Testis (tissue), 3 donors: ENCODE measurements around the gene MISP3. TPM values are rescaled to one million over a fixed set of nuclear protein-coding genes. Genes with fewer than 3 reads are reported as not detected.

Source experiments
- DNase-seq: peaks from one replicate; pipeline ENCODE4 v3.0.0-alpha.2; 2019
- H3K27ac ChIP-seq, 2 donors: fragments of 200-600 bp; sonication (generic); one replicate each; pipeline ENCODE4 v1.5.1; 2019
- H3K27me3 ChIP-seq: fragments of 200-600 bp; sonication (generic); one replicate; pipeline ENCODE4 v1.5.1; 2019
- H3K36me3 ChIP-seq: fragments of 200-600 bp; sonication (generic); one replicate; pipeline ENCODE4 v1.5.1; 2017; ENCODE audit warnings: low read depth; ENCODE audit errors: missing control alignments
- H3K4me1 ChIP-seq: fragments of 200-600 bp; sonication (generic); one replicate; pipeline ENCODE4 v1.5.1; 2019
- H3K4me3 ChIP-seq, 2 donors: fragments of 200-600 bp; sonication (generic); one replicate each; pipeline ENCODE4 v1.5.1; 2017 to 2019
- H3K9me3 ChIP-seq: fragments of 200-600 bp; sonication (generic); one replicate; pipeline ENCODE4 v1.5.1; 2017
- POLR2A ChIP-seq: fragments of 450-650 bp; IDR thresholded peaks from one replicate; pipeline ENCODE4 v1.6.1; 2017; ENCODE audit warnings: antibody characterized with exemption, mild to moderate bottlenecking, moderate library complexity
- WGBS, 2 donors: methylation state at CpG; one replicate each; pipeline ENCODE4 v1.1.5; 2018; 5-methylcytosine and 5-hydroxymethylcytosine counted together
- intact Hi-C: fragments of 100-400 bp; cut with DNase I; formaldehyde crosslinking; loops from one replicate; pipeline ENCODE4 v1.15.1; 2023; ENCODE audit warnings: low total_unique reads
- polyA plus RNA-seq: library from polyadenylated mRNA; stranded (reverse); fragments of 350-450 nt; fragmentation: Illumina TruSeq; extraction: RNeasy Lipid Tissue Mini Kit (QIAGEN cat#74804); gene quantifications from one replicate; pipeline ENCODE4 v1.2.3, GENCODE V29; 2014; ENCODE audit warnings: low read depth, low replicate concordance; ENCODE audit not compliant: insufficient read depth
- total RNA-seq, 2 donors: library from RNA; depleted of rRNA; stranded (reverse); fragments of >200 nt; gene quantifications; one replicate each; pipeline ENCODE4 v1.2.3, GENCODE V29; 2016
- TF ChIP-seq, protein P1 (sequence below), 3 experiments: fragments of 450-650 bp in 2 of 3; fragments of 200-600 bp in 1 of 3; sonication (generic) in 1 of 3; IDR thresholded peaks; one replicate each; pipeline ENCODE4 v1.5.1; 2016 to 2019; ENCODE audit warnings: antibody characterized with exemption in 3 of 3, mild to moderate bottlenecking in 2 of 3, moderate library complexity in 1 of 3

Gene MISP3
- total and polyA plus RNA-seq, 3 donors from 2014 or later = 0.76 to 7.2 (median 4.2) TPM

DNA sequence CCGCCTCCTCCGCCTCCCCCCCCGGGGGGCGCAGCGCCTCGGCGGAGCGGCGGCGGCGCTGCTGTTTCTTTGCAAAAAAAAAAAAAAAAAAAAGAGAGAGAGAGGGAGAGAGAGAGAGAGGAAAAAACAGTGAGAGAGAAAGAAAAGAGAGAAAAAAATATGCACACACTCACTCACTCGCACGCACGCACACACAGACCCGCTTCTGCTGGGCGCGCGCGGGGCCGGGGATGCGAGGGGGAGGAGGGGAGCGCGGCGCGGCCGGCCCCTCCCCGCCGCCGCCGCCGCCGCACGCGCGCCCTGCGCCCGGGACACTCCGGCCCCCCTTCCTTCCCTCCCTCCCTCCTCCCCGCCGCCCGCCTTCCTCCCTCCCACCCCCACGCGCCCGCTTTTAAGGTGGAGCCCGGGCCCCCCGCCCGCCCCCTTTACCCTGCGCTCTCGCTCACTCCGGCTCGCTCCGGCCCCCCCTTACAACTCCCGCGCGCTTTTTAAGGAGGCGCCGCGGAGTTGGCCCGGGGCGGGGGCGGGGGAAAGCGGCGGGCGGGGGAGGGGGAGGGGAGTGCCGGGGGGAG lies 18.0 kb downstream of the MISP3 start, which contains the start of gene SAMD1:
TSS of gene SAMD1 (minus strand) at position 243 of the 572 bp plus-strand sequence.
- 0 to 1% methylated on average over 31 to 39 of the region's 65 CpGs for WGBS, 2 donors
- peak; percentile 94 for DNase-seq
- Histone ChIP-seq H3K9me3 (no peaks in the 10 kb centered on the region), H3K27me3 (no peaks in the 10 kb centered on the region), H3K4me3 (peak within 1 kb of the TSS; percentile 71 to 82), H3K27ac (peak within 1 kb of the TSS; percentile 89 to 97), H3K4me1 (peaks cover 19% of the 10 kb centered on the region), H3K36me3 (no peaks in the 10 kb centered on the region)
- intact Hi-C loops = no loop called here
- TF ChIP-seq POLR2A = no peak
- TF ChIP-seq, protein P1, sequence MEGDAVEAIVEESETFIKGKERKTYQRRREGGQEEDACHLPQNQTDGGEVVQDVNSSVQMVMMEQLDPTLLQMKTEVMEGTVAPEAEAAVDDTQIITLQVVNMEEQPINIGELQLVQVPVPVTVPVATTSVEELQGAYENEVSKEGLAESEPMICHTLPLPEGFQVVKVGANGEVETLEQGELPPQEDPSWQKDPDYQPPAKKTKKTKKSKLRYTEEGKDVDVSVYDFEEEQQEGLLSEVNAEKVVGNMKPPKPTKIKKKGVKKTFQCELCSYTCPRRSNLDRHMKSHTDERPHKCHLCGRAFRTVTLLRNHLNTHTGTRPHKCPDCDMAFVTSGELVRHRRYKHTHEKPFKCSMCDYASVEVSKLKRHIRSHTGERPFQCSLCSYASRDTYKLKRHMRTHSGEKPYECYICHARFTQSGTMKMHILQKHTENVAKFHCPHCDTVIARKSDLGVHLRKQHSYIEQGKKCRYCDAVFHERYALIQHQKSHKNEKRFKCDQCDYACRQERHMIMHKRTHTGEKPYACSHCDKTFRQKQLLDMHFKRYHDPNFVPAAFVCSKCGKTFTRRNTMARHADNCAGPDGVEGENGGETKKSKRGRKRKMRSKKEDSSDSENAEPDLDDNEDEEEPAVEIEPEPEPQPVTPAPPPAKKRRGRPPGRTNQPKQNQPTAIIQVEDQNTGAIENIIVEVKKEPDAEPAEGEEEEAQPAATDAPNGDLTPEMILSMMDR (IDR thresholded peaks at IDR 0.05) = no peak

DNA sequence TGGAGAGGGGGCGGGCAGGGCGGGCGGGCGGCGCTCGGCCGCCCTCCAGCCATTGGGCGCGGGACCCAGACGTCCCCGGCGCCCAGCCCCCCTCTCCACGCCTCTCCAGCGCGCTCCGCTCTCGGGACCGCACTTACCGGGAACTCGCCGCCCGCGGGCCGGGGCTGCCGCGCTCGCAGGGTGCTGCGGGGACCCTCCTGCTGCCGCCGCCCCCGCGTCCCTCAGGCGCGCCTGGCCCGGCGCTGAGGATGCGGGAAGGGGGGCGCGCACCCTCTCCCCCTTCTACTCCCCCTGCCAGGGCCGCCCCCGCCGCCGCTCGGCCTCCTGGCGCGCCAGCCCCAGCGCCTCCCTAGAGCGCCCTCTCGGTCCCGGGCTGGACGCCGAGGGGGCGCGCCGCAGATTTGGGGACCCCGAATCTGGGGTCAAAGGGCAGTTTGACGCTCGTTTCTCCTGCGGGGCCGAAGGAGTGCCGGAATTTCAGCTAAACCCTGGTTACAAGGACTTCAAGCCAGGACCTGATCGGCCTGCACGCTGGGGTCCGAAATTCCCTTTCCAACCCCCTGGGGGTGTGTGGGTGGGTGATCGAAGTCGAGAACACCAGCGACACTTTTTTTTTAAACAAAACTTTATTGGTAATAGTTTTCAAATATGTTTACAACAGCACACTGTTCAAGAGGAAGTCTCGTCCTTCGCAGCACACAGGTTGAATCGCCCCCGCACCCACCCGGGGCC lies 18.7 kb downstream of the MISP3 start:
- DNase-seq = no peak
- Histone ChIP-seq H3K27me3 (no peaks in the 10 kb centered on the region), H3K9me3 (no peaks in the 10 kb centered on the region), H3K36me3 (no peaks in the 10 kb centered on the region), H3K4me3 (peak overlapping the region; percentile 71 to 82), H3K4me1 (peaks cover 19% of the 10 kb centered on the region), H3K27ac (peak overlapping the region; percentile 89 to 97)
- TF ChIP-seq, protein P1 (IDR thresholded peaks at IDR 0.05) = peak in 2 of 3 experiments; percentile 0 to 18
- peak; percentile 40 for TF ChIP-seq POLR2A
- intact Hi-C loops = no loop called here
- WGBS, 2 donors = 0% methylated on average over 26 to 54 of the region's 72 CpGs

DNA sequence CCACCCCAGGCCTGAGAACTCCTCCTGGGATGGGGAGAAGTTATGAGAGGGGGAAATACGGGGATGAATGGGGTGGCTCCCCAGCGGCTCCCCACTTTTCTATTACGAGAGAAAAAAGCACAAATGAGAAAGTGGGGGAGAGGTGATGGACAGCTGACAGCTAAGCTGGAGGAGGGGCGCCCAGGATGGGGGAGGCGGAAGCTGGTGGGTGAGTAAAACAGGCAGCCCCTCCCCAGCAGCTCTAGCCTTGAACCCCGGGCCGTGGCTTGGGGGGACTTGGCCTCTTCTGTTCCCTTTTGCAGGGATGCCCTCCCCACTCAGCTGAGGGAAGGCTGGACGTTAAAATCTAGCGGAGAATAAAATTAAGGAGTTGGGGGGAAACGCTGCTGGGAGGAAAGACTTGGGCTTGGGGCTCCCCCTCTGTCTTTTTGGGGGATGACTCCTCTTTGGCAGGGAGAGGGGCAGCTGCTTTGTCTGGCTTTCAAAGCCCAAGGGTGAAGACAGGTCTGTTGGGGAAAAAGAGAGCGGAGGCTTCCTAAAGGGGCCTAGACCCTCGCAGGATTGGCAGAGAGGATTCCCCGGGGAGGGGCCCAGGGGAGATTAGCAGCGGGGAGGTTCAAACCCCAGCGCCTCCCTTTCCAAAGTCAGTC lies 19.4 kb downstream of the MISP3 start:
- intact Hi-C loops = no loop called here
- DNase-seq = no peak

DNA sequence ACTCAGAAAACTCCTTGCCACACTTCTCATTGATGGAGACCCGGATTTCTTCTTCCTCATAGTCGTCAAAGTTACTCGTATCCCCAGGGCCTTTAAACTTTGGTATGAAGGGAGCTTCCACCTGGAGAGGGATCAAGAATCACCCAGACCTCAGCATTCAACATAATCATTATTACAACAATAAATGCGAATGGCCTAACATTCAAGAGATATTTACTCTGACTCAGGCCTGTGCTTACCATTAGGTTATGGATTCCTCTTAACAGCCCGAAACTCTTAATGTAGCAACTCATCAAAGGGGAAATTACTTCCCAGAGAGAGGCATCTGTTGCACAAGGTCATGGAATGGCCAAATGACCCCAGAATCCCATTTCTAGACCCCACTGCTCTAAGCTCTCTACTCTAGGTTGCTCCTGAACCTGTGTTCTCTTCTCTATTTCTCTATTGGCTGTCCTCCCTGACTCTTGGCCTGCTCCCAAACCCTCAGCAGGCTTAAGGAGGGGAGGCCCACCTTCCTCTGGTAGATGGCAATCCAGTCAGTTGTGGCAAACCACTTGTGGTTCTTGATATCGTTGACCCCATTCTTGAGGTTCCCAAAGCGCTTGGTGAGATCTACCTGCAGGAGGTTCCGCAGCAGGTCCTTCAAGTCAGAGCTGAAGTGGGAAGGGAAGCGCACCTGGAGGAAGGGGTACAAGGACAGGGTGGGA lies 20.7 kb downstream of the MISP3 start:
- WGBS, 2 donors = 89 to 90% methylated on average over 9 of the region's 9 CpGs
- Histone ChIP-seq H3K9me3 (no peaks in the 10 kb centered on the region), H3K36me3 (no peaks in the 10 kb centered on the region), H3K4me3 (no peak overlapping the region), H3K27me3 (no peaks in the 10 kb centered on the region), H3K4me1 (peaks cover 29% of the 10 kb centered on the region), H3K27ac (peak overlapping the region in 1 of 2 donors; percentile 28)
- intact Hi-C loops = no loop called here
- no peak for DNase-seq
- no peak for TF ChIP-seq POLR2A
- TF ChIP-seq, protein P1 (IDR thresholded peaks at IDR 0.05) = no peak

More for the DNA sequence above, 19.4 kb downstream of the MISP3 start:
- Histone ChIP-seq H3K27ac (peak overlapping the region; percentile 89 to 97), H3K27me3 (no peaks in the 10 kb centered on the region), H3K36me3 (no peaks in the 10 kb centered on the region), H3K4me1 (peaks cover 20% of the 10 kb centered on the region), H3K4me3 (peak overlapping the region; percentile 71 to 82), H3K9me3 (no peaks in the 10 kb centered on the region)
- WGBS, 2 donors = 13 to 19% methylated on average over 15 of the region's 15 CpGs
- TF ChIP-seq, protein P1 (IDR thresholded peaks at IDR 0.05) = no peak
- no peak for TF ChIP-seq POLR2A
